ENCODE data around the gene MRPL23. TPM values are rescaled to one million over a fixed set of nuclear protein-coding genes. Genes with fewer than 3 reads are reported as not detected.
A peak's percentile ranks its signal among the peaks of the same experiment; 100 is the strongest.

Gene MRPL23
- total RNA-seq, 2 donors from 2014 or later: 128 to 210 TPM

DNA sequence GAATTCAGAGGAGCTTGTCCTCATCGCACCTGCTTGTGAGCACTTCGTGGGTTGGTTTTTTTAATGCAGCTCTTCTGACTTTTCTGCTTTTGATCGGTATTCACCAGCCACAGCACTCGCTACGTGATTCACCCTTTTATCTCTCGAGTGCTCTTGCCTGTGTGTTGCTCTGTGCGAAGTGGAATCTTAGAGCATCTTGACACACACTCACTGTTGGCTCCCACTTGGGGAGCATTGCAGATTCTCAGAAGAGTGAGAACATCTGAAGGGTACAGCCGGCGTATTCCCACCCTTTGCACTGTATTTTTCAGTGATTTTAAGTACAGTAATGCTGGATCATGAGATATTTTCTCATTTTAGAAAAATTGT, 16.7 kb upstream of the MRPL23 start:
- TF ChIP-seq, protein P1, sequence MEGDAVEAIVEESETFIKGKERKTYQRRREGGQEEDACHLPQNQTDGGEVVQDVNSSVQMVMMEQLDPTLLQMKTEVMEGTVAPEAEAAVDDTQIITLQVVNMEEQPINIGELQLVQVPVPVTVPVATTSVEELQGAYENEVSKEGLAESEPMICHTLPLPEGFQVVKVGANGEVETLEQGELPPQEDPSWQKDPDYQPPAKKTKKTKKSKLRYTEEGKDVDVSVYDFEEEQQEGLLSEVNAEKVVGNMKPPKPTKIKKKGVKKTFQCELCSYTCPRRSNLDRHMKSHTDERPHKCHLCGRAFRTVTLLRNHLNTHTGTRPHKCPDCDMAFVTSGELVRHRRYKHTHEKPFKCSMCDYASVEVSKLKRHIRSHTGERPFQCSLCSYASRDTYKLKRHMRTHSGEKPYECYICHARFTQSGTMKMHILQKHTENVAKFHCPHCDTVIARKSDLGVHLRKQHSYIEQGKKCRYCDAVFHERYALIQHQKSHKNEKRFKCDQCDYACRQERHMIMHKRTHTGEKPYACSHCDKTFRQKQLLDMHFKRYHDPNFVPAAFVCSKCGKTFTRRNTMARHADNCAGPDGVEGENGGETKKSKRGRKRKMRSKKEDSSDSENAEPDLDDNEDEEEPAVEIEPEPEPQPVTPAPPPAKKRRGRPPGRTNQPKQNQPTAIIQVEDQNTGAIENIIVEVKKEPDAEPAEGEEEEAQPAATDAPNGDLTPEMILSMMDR (IDR thresholded peaks at IDR 0.05): no peak
- no peaks in the 10 kb centered on the region for H3K9me3 ChIP-seq
- peaks cover 0 to 18% of the 10 kb centered on the region in 2 donors for H3K4me1 ChIP-seq
- H3K27ac ChIP-seq: no peak overlapping the region
- H3K4me3 ChIP-seq: no peak overlapping the region
- no peak for DNase-seq (ENCODE audit: low spot score)
- no peaks in the 10 kb centered on the region for H3K27me3 ChIP-seq
- no peaks in the 10 kb centered on the region for H3K36me3 ChIP-seq

DNA sequence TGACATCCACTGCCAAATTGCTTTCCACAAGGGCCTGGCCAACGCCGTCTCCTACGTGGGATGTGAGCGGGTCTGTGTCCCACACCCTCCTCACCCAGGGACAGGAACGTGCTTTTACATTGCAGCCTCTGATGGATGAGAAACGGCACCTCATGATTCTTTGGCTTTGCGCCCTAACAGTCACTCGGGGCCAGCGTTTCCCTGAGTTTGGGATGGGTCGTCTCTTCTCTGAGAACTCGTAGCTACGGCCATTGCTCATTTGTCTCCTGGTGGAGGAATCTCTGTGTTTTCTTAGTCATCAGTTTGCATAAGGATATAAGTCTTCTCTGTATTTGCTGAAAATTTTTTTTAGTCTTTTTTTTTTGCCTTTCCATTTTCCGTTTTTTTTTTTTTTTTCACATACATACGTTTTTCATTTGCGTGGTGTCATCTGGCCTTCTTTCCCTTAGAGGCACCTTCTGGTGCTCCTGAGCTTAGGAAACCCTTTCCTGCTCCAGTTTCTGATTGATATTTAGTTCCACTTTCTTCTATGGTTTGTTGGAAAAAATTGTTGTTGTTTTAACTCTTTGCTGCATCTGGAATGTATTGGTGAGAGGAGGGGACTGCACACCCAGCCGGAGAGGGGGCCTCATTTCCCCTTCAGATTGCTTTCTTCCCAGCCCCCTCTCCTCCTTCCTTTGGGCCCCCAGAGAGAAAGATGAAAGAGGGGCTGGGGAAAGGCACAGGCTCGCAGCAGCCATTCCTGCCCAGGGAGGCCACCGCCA, 15.6 kb upstream of the MRPL23 start:
- Histone ChIP-seq H3K4me1 (peaks cover 0 to 18% of the 10 kb centered on the region in 2 donors), H3K4me3 (no peak overlapping the region), H3K36me3 (no peaks in the 10 kb centered on the region), H3K27ac (peak overlapping the region; percentile 27 to 51), H3K27me3 (no peaks in the 10 kb centered on the region), H3K9me3 (no peaks in the 10 kb centered on the region)
- TF ChIP-seq, protein P1 (IDR thresholded peaks at IDR 0.05): no peak
- DNase-seq (ENCODE audit: low spot score): peak; percentile 81

DNA sequence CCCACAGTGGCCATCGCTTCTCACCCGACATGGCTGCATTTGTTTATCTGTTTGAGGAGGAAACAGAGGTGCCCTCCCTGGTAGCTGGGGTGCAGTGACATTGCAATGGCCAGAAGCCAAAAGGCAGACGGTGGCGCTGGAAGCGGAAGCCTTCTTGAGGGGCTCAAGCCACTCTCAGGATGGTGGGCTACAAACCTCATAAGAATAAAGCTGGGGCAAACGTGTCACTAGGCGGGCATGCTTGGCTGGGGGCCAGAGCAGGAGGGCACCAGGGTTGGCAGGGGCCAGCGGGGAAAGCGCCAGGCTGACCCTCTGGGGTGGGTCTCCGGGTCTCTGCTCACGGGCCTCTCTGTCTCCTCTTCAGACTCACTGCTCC, 15.0 kb upstream of the MRPL23 start:
- H3K27me3 ChIP-seq: no peaks in the 10 kb centered on the region
- TF ChIP-seq, protein P1 (IDR thresholded peaks at IDR 0.05): no peak
- H3K27ac ChIP-seq: peak overlapping the region; percentile 27 to 51
- DNase-seq (ENCODE audit: low spot score): no peak
- H3K4me1 ChIP-seq: peaks cover 0 to 13% of the 10 kb centered on the region in 2 donors
- H3K4me3 ChIP-seq: no peak overlapping the region
- no peaks in the 10 kb centered on the region for H3K36me3 ChIP-seq
- H3K9me3 ChIP-seq: no peaks in the 10 kb centered on the region

DNA sequence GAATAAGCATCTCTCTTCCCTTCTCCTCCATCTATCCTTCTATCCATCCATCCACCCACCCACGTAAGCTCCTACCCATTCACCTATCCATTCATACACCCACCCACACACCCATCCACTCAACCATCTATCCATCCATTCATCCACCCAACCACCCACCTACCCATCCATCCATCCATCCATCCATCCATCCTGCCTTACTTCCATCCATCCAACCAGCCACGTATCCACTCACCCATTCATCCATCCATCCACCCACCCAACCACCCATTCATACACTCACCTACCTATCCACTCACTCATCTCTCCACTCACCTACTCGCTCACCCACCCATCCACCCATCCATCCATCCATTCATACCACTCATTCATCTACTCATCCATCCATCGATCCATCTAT, 14.5 kb upstream of the MRPL23 start:
- TF ChIP-seq, protein P1 (IDR thresholded peaks at IDR 0.05): no peak
- Histone ChIP-seq H3K4me3 (no peak overlapping the region), H3K4me1 (peaks cover 0 to 7% of the 10 kb centered on the region in 2 donors), H3K27ac (no peak overlapping the region), H3K9me3 (no peaks in the 10 kb centered on the region), H3K27me3 (no peaks in the 10 kb centered on the region), H3K36me3 (no peaks in the 10 kb centered on the region)
- no peak for DNase-seq (ENCODE audit: low spot score)

DNA sequence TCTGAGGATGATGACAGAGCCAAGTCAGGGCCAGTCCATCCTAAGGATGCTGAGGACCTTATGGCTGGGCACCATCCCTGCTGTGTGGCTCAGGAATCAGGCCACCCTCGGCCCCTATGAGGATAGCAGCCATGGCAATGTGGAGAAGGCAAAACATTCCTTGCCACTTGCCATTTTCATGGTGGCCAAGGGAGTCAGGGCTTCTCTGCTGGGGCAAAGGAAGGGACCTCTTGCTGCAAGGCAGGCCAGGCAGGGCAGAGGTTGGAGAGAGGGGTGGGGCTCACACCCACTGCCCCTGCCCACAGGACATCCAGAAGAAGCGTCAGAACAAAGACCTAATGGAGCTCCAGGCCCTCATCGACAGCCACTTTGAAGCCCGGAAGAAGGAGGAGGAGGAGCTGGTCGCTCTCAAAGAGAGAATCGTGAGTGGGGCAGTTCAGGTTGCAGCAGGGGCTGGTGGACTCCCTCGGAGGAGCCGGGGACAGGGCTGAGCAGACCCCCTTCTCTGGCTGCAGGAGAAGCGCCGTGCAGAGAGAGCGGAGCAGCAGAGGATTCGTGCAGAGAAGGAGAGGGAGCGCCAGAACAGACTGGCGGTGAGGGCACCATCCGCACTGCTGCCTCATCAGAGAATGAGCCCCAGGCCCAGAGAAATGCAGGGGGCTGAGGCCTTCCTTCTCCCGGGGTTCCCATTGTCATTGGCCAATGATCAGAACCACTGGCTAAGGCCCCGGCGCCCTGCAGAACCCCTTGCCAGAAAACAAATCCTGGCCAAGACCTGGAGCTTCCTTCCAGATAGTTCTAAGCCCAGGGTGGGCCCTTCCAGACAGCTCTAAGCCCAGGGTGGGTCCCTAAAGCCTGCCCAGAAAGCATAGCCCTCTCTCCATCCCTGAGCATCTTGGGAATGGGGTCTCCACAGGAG, 13.5 kb upstream of the MRPL23 start:
- Histone ChIP-seq H3K27ac (no peak overlapping the region), H3K4me3 (no peak overlapping the region), H3K36me3 (no peaks in the 10 kb centered on the region), H3K4me1 (peaks cover 0 to 4% of the 10 kb centered on the region in 2 donors), H3K27me3 (no peaks in the 10 kb centered on the region), H3K9me3 (no peaks in the 10 kb centered on the region)
- DNase-seq (ENCODE audit: low spot score): no peak
- TF ChIP-seq, protein P1 (IDR thresholded peaks at IDR 0.05): no peak

Data from right atrium auricular region (tissue), 2 donors.